HL-60 (cell line): Measurements from ENCODE around the gene WDFY2.

Source experiments
- DNase-seq, 2 experiments: peaks; one replicate each; pipeline ENCODE4 v3.0.0-alpha.2; 2010 to 2020; ENCODE audit warnings: low read depth in 1 of 2, low spot score in 1 of 2
- H3K27ac ChIP-seq: fragments of 250-450 bp; sonication (Bioruptor Pico); replicated peaks from 2 replicates; pipeline ENCODE4 v1.5.1; 2020; ENCODE audit warnings: mild to moderate bottlenecking, moderate library complexity
- H3K27me3 ChIP-seq: fragments of 250-450 bp; sonication (Bioruptor Pico); 2 replicates; pipeline ENCODE4 v1.5.1; 2021; ENCODE audit warnings: mild to moderate bottlenecking, moderate library complexity; ENCODE audit not compliant: insufficient read depth, poor library complexity, severe bottlenecking
- H3K4me3 ChIP-seq: replicated peaks from 2 replicates; pipeline ENCODE4 v1.5.1; 2011; ENCODE audit warnings: mild to moderate bottlenecking, control low read depth, low read length; ENCODE audit not compliant: insufficient read depth
- CTCF ChIP-seq: IDR thresholded peaks from one replicate; pipeline ENCODE4 v1.5.1; 2011; ENCODE audit warnings: low read length, control low read depth, inconsistent platforms; ENCODE audit not compliant: insufficient read depth
- GABPA ChIP-seq: IDR thresholded peaks from 2 replicates; pipeline ENCODE4 v1.6.1; 2012; ENCODE audit warnings: low read depth
- POLR2AphosphoS5 ChIP-seq: IDR thresholded peaks from 2 replicates; pipeline ENCODE4 v1.6.1; 2012; ENCODE audit warnings: low read depth
- REST ChIP-seq: IDR thresholded peaks from 2 replicates; pipeline ENCODE4 v1.6.1; 2012; ENCODE audit warnings: low read depth; ENCODE audit not compliant: insufficient replicate concordance
- SPI1 ChIP-seq: IDR thresholded peaks from 2 replicates; pipeline ENCODE4 v1.6.1; 2012; ENCODE audit warnings: low read depth, mild to moderate bottlenecking, borderline replicate concordance

WDFY2 gene

GRCh38 chr13:51717786-51718398, 133.6 kb downstream of the WDFY2 start:
- no peaks in the 10 kb centered on the region for H3K27me3 ChIP-seq
- no peak for DNase-seq
- H3K4me3 ChIP-seq = no peak overlapping the region
- H3K27ac ChIP-seq = no peak overlapping the region
- no peak for TF ChIP-seq CTCF
- TF ChIP-seq POLR2AphosphoS5 = no peak
- TF ChIP-seq SPI1 = no peak
- TF ChIP-seq GABPA = no peak
- TF ChIP-seq REST = no peak

GRCh38 chr13:51719394-51719793, 135.1 kb downstream of the WDFY2 start:
- no peak overlapping the region for H3K27ac ChIP-seq
- TF ChIP-seq REST (no peak), CTCF (no peak), GABPA (no peak), POLR2AphosphoS5 (no peak), SPI1 (no peak)
- no peak for DNase-seq
- H3K27me3 ChIP-seq = no peaks in the 10 kb centered on the region
- no peak overlapping the region for H3K4me3 ChIP-seq

- Histone ChIP-seq H3K27me3 (no peaks in the 10 kb centered on the region), H3K4me3 (no peak overlapping the region), H3K27ac (no peak overlapping the region)
- DNase-seq = no peak
- TF ChIP-seq CTCF (no peak), GABPA (no peak), REST (no peak), POLR2AphosphoS5 (no peak), SPI1 (no peak)
These were observed 137.2 kb downstream of the WDFY2 start for GRCh38 chr13:51721496-51721895.
